Vagina (tissue), 2 donors: ENCODE measurements around the gene FKBP11.

Source experiments
- CTCF ChIP-seq, 3 experiments: fragments of 450-650 bp in 2 of 3; fragments of 200-600 bp in 1 of 3; sonication (generic) in 1 of 3; IDR thresholded peaks; one replicate each; pipeline ENCODE4 v1.5.1; 2017 to 2019; ENCODE audit warnings: antibody characterized with exemption in 3 of 3, mild to moderate bottlenecking in 2 of 3, moderate library complexity in 2 of 3
- POLR2A ChIP-seq, 2 donors: fragments of 450-650 bp; IDR thresholded peaks; one replicate each; pipeline ENCODE4 v1.6.1; 2017; ENCODE audit warnings: antibody characterized with exemption in 2 of 2, mild to moderate bottlenecking in 2 of 2, moderate library complexity in 2 of 2
- POLR2AphosphoS5 ChIP-seq, 2 donors: sonication (generic); formaldehyde crosslinking; IDR thresholded peaks; one replicate each; pipeline ENCODE4 v1.9.0; 2017; ENCODE audit warnings: antibody characterized with exemption in 2 of 2, mild to moderate bottlenecking in 2 of 2, low read depth in 1 of 2; ENCODE audit not compliant: insufficient read depth in 1 of 2

GRCh38 chr12:48938805-48939204, 13.5 kb upstream of the FKBP11 start:
- TF ChIP-seq POLR2A (IDR thresholded peaks at IDR 0.05) (no peak), CTCF (IDR thresholded peaks at IDR 0.05) (no peak), POLR2AphosphoS5 (IDR thresholded peaks at IDR 0.05; ENCODE audit: insufficient read depth in 1 of 2, low read depth in 1 of 2) (no peak)
